Neural cell (in vitro differentiated cells): ENCODE measurements around the gene KMT2B. TPM values are rescaled to one million over a fixed set of nuclear protein-coding genes. Genes with fewer than 3 reads are reported as not detected.

Experiments used
- H2AFZ ChIP-seq: fragments of 200-600, 300-800 bp; sonication (generic), shearing (Covaris generic); 2 replicates; pipeline ENCODE4 v1.6.0; 2014; ENCODE audit warnings: low read depth, mild to moderate bottlenecking, antibody characterized with exemption, low read length, moderate library complexity
- H3F3A ChIP-seq: fragments of 200-600 bp; shearing (Covaris generic); 2 replicates; pipeline ENCODE4 v1.6.1; 2016; ENCODE audit warnings: mild to moderate bottlenecking, moderate library complexity, mixed read lengths, antibody characterized with exemption, low read length; ENCODE audit not compliant: insufficient read depth, poor library complexity, severe bottlenecking
- H3K27ac ChIP-seq: fragments of 200-600, 300-800 bp; sonication (generic), shearing (Covaris generic); 2 replicates; pipeline ENCODE4 v1.5.1; 2014; ENCODE audit warnings: mild to moderate bottlenecking, low read length, moderate library complexity
- H3K27me3 ChIP-seq: fragments of 300-800, 200-600 bp; sonication (generic), shearing (Covaris generic); 2 replicates; pipeline ENCODE4 v1.6.0; 2014; ENCODE audit warnings: mild to moderate bottlenecking, low read depth, low read length, moderate library complexity; ENCODE audit not compliant: insufficient read depth
- H3K36me3 ChIP-seq: fragments of 300-800, 200-600 bp; sonication (generic), shearing (Covaris generic); 2 replicates; pipeline ENCODE4 v1.5.1; 2014; ENCODE audit warnings: mild to moderate bottlenecking, antibody characterized with exemption, low read length, moderate library complexity; ENCODE audit not compliant: insufficient read depth
- H3K4me2 ChIP-seq: fragments of 300-800, 200-600 bp; sonication (generic), shearing (Covaris generic); 2 replicates; pipeline ENCODE4 v1.6.0; 2014; ENCODE audit warnings: mild to moderate bottlenecking, low read length
- H3K4me3 ChIP-seq: fragments of 300-800, 200-600 bp; sonication (generic), shearing (Covaris generic); 2 replicates; pipeline ENCODE4 v1.5.1; 2014; ENCODE audit warnings: mild to moderate bottlenecking, low read length, moderate library complexity
- H3K79me2 ChIP-seq: fragments of 200-600 bp; shearing (Covaris generic); replicated peaks from 2 replicates; pipeline ENCODE4 v1.6.0; 2014; ENCODE audit warnings: mild to moderate bottlenecking, low read length, moderate library complexity; ENCODE audit not compliant: insufficient read depth
- H3K9ac ChIP-seq: fragments of 300-800, 200-600 bp; sonication (generic), shearing (Covaris generic); 2 replicates; pipeline ENCODE4 v1.6.1; 2016; ENCODE audit warnings: mild to moderate bottlenecking, low read length, mixed read lengths
- H3K9me2 ChIP-seq: fragments of 200-600 bp; shearing (Covaris generic); 2 replicates; pipeline ENCODE4 v1.6.1; 2016; ENCODE audit warnings: mild to moderate bottlenecking, low read length, mixed read lengths; ENCODE audit not compliant: insufficient read depth
- H3K9me3 ChIP-seq: fragments of 200-600, 300-800 bp; sonication (generic), shearing (Covaris generic); 2 replicates; pipeline ENCODE4 v1.6.1; 2016; ENCODE audit warnings: mild to moderate bottlenecking, mixed run types, low read length, moderate library complexity, mixed read lengths
- H4K20me1 ChIP-seq: fragments of 200-600 bp; shearing (Covaris generic); 2 replicates; pipeline ENCODE4 v1.6.1; 2016; ENCODE audit warnings: mild to moderate bottlenecking, mixed run types; ENCODE audit not compliant: insufficient read depth
- EP300 ChIP-seq: fragments of 450-650 bp; conservative IDR thresholded peaks from 2 replicates; pipeline ENCODE4 v1.6.1; 2014; ENCODE audit warnings: antibody characterized with exemption, mild to moderate bottlenecking, moderate library complexity; ENCODE audit not compliant: poor library complexity, severe bottlenecking
- EZH2 ChIP-seq: fragments of 200-600, 300-800 bp; shearing (Covaris generic), sonication (generic); IDR thresholded peaks from 2 replicates; pipeline ENCODE4 v1.6.1; 2014; ENCODE audit warnings: antibody characterized with exemption, low read length, borderline replicate concordance, mild to moderate bottlenecking; ENCODE audit not compliant: insufficient read depth, poor library complexity, severe bottlenecking
- MXI1 ChIP-seq: fragments of 450-650 bp; conservative IDR thresholded peaks from 2 replicates; pipeline ENCODE4 v1.6.1; 2014; ENCODE audit warnings: antibody characterized with exemption, mild to moderate bottlenecking; ENCODE audit not compliant: poor library complexity, severe bottlenecking
- POLR2AphosphoS5 ChIP-seq: IDR thresholded peaks from 2 replicates; pipeline ENCODE4 v1.6.1; 2012
- RAD21 ChIP-seq: fragments of 450-650 bp; conservative IDR thresholded peaks from 2 replicates; pipeline ENCODE4 v1.6.1; 2014; ENCODE audit warnings: antibody characterized with exemption, mild to moderate bottlenecking, moderate library complexity
- REST ChIP-seq: IDR thresholded peaks from 2 replicates; pipeline ENCODE4 v1.6.1; 2012; ENCODE audit warnings: borderline replicate concordance
- SMC3 ChIP-seq: fragments of 450-650 bp; conservative IDR thresholded peaks from 2 replicates; pipeline ENCODE4 v1.6.1; 2014; ENCODE audit warnings: antibody characterized with exemption, mild to moderate bottlenecking, moderate library complexity; ENCODE audit not compliant: poor library complexity
- TAF1 ChIP-seq: IDR thresholded peaks from 2 replicates; pipeline ENCODE4 v1.6.1; 2012; ENCODE audit warnings: low read depth
- polyA plus RNA-seq: library from polyadenylated mRNA; depleted of rRNA; stranded (reverse); fragments of >200 nt; gene quantifications from 2 replicates; pipeline ENCODE4 v1.2.3, GENCODE V29; 2014
- TF ChIP-seq, protein P1 (sequence below): fragments of 450-650 bp; IDR thresholded peaks from 2 replicates; pipeline ENCODE4 v1.5.1; 2014; ENCODE audit warnings: antibody characterized with exemption, mild to moderate bottlenecking, moderate library complexity; ENCODE audit not compliant: poor library complexity, severe bottlenecking

The KMT2B gene
- polyA plus RNA-seq, 1 donor from 2014 or later = 15.8 TPM

DNA sequence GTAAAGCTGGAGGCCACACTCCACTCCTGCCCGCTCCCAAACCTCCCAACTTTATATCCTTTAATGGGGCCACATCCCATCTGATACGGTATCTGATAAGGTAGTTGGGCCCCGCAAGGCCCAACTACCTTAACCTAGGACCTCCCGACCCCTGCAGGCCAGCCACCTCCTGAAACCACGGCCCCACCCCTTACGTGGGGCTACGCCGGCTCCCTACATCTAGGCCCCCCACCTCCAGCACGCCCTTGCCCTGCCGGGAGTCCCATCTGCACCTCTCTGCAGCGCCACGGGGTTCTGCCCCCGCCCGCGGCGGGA is 22.3 kb downstream of the KMT2B start:
- Histone ChIP-seq H3K9me2 (no peaks in the 10 kb centered on the region), H3K27me3 (no peaks in the 10 kb centered on the region), H3K4me2 (peak overlapping the region; percentile 68), H3K79me2 (no peaks in the 10 kb centered on the region), H3K9ac (peak overlapping the region; percentile 42), H2AFZ (no peak overlapping the region), H3K4me3 (peak overlapping the region; percentile 69), H3K9me3 (no peaks in the 10 kb centered on the region), H3K36me3 (no peaks in the 10 kb centered on the region), H4K20me1 (no peaks in the 10 kb centered on the region), H3K27ac (no peak overlapping the region), H3F3A (no peaks in the 10 kb centered on the region)
- TF ChIP-seq TAF1 = no peak
- TF ChIP-seq EZH2 = no peak
- TF ChIP-seq POLR2AphosphoS5 = no peak
- TF ChIP-seq MXI1 = no peak
- TF ChIP-seq, protein P1, sequence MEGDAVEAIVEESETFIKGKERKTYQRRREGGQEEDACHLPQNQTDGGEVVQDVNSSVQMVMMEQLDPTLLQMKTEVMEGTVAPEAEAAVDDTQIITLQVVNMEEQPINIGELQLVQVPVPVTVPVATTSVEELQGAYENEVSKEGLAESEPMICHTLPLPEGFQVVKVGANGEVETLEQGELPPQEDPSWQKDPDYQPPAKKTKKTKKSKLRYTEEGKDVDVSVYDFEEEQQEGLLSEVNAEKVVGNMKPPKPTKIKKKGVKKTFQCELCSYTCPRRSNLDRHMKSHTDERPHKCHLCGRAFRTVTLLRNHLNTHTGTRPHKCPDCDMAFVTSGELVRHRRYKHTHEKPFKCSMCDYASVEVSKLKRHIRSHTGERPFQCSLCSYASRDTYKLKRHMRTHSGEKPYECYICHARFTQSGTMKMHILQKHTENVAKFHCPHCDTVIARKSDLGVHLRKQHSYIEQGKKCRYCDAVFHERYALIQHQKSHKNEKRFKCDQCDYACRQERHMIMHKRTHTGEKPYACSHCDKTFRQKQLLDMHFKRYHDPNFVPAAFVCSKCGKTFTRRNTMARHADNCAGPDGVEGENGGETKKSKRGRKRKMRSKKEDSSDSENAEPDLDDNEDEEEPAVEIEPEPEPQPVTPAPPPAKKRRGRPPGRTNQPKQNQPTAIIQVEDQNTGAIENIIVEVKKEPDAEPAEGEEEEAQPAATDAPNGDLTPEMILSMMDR = no peak
- TF ChIP-seq EP300 = no peak
- TF ChIP-seq REST = no peak
- no peak for TF ChIP-seq SMC3
- no peak for TF ChIP-seq RAD21

GRCh38 chr19:35740423-35741202 is 22.8 kb downstream of the KMT2B start:
- Histone ChIP-seq H4K20me1 (no peaks in the 10 kb centered on the region), H2AFZ (peak overlapping the region; percentile 29), H3K27me3 (no peaks in the 10 kb centered on the region), H3K9me2 (no peaks in the 10 kb centered on the region), H3K4me3 (peak overlapping the region; percentile 69), H3K9ac (peak overlapping the region; percentile 67), H3K36me3 (no peaks in the 10 kb centered on the region), H3F3A (no peaks in the 10 kb centered on the region), H3K79me2 (peaks cover under 1% of the 10 kb centered on the region), H3K9me3 (no peaks in the 10 kb centered on the region), H3K4me2 (peak overlapping the region; percentile 84), H3K27ac (peak overlapping the region; percentile 72)
- TF ChIP-seq SMC3 (peak; percentile 53), EP300 (peak; percentile 15), MXI1 (peak; percentile 82), RAD21 (peak; percentile 32), TAF1 (peak; percentile 73), EZH2 (no peak), POLR2AphosphoS5 (peak; percentile 81), REST (no peak)
- TF ChIP-seq, protein P1 = peak; percentile 72
